Measurements from ENCODE around the gene CAPN2.

DNA sequence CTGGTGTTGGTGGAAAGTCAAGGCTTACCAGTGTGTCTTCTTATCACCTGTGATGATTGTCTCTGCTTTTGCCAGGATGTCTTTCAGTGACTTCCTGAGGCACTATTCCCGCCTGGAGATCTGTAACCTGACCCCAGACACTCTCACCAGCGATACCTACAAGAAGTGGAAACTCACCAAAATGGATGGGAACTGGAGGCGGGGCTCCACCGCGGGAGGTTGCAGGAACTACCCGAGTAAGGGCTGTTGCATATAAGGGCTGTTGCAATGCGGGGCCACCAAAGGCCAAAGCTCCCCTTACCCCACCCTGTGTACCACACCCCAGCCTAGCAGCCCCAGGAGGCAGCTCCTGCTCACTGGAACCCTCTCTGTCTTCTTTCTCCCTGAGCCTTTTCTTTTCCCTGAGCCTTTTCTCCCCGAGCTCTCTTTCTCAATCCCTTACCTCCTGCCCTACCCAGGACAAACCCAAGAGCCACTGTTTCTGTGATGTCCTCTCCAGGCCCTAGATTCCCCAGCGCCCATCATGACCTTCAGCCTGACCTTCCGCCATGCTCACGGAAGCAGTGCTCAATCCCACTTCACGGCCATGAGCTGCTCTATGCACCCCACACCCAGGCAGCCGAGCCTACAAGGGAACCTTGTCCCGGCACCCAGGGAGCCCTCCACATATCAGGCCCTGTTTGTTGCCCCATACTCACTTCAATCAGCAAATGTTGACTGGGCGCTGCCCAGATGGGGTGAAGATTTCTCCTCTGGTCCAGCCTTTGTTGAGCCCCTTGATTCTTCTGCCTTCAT is 40.6 kb downstream of the CAPN2 start:
- TF ChIP-seq, protein P1, sequence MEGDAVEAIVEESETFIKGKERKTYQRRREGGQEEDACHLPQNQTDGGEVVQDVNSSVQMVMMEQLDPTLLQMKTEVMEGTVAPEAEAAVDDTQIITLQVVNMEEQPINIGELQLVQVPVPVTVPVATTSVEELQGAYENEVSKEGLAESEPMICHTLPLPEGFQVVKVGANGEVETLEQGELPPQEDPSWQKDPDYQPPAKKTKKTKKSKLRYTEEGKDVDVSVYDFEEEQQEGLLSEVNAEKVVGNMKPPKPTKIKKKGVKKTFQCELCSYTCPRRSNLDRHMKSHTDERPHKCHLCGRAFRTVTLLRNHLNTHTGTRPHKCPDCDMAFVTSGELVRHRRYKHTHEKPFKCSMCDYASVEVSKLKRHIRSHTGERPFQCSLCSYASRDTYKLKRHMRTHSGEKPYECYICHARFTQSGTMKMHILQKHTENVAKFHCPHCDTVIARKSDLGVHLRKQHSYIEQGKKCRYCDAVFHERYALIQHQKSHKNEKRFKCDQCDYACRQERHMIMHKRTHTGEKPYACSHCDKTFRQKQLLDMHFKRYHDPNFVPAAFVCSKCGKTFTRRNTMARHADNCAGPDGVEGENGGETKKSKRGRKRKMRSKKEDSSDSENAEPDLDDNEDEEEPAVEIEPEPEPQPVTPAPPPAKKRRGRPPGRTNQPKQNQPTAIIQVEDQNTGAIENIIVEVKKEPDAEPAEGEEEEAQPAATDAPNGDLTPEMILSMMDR (IDR thresholded peaks at IDR 0.05) = no peak
- no peak for TF ChIP-seq EP300 (IDR thresholded peaks at IDR 0.05; ENCODE audit: low read depth)
